Activated CD8-positive, alpha-beta memory T cell treated with anti-CD3 and anti-CD28 coated beads for 36 hours (primary cell): ENCODE results near the gene KRTAP1-4. TPM values are rescaled to one million over a fixed set of nuclear protein-coding genes. Genes with fewer than 3 reads are reported as not detected.
"Not testable (repeated sequence)": the region's sequence is repeated elsewhere in the genome, so short reads cannot be mapped to it uniquely, and the experiment has no call there.

Experiments used
- CTCF ChIA-PET: fragments of 350-600 bp; sonication (Branson Sonifier 250); formaldehyde crosslinking; loops from one replicate; lab custom pipeline; 2021; ENCODE audit warnings: antibody characterized with exemption; lab: Charles Lee
- POLR2A ChIA-PET: fragments of 350-600 bp; sonication (Branson Sonifier 250); formaldehyde crosslinking; loops from one replicate; lab custom pipeline; 2021; ENCODE audit warnings: antibody characterized with exemption; lab: Charles Lee
- total RNA-seq, 2 experiments: library from RNA; stranded (reverse); gene quantifications; one replicate each; pipeline ENCODE4 v1.2.3, GENCODE V29; 2021

Gene KRTAP1-4
- total RNA-seq, 2 experiments from 2014 or later: not detected

GRCh38 chr17:41010441-41010840 is 19.6 kb downstream of the KRTAP1-4 start:
- POLR2A ChIA-PET: no interaction called here
- CTCF ChIA-PET: no interaction called here

DNA sequence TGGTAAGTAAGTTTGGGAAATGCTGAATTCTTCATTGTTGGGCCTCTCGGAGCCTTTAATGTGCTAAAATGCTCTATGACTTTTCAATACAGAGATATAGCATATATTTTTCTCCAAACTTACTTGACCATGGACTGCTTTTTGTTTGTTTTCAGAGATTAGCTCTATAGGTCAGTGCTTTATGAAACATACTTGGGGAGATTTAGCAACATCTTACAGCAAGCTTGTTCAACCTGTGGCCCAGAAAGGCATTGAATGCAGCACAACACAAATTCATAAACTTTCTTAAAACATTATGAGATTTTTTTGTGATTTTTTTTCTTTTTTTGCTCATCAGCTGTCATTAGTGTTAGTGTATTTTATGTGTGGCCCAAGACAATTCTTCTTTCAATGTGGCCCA is 20.1 kb downstream of the KRTAP1-4 start:
- ChIA-PET POLR2A (no interaction called here), CTCF (interaction anchor here (1.0 kb wide), 1 partner anchor 17 kb away, joined by 3 read pairs; the partner anchor contains the start of gene KRTAP1-5)

DNA sequence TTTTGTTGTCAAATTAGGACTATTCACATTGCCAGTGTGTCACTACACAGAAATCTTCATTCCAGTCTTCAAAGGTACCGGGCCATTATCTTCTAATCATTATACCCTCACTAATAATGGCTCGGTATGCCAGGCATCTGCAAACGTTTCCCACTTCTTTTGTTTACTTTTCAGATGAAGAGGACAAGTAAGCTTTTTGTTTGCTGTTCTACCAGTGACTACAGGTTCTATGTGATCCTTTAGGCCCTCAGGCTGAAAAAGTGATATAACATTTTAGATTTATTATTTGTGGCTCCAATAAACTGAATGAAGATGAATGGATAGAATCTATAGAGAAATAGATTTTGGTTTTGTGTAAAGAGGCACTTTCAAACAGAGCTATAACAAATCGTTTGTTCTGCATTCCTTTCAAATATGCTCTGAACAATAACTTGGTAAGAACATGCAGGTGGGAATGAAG is 20.7 kb downstream of the KRTAP1-4 start:
- ChIA-PET POLR2A (no interaction called here), CTCF (interaction anchor here (1.0 kb wide), 1 partner anchor 17 kb away, joined by 3 read pairs; the partner anchor contains the start of gene KRTAP1-5)

DNA sequence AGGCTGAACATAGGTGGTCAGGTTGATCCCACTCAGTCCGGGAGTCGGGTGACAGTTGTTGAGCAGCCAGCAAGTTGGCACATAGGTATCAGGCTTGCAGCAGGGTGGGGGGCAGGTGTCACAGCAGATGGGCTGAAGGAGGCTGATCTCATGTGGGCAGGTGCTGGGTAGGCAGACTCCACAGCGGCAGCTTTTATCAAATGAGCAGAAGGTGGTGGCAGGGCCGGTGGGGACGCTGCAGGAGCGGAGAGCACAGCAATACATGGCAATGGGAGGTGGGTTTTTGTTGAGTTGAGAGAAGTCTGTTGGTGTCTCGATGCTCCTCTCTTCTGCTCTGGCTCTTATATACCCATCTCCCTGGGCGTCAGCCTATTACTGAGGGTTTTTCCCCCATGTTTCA is 21.2 kb downstream of the KRTAP1-4 start, which contains the start of gene KRTAP3-1:
Gene KRTAP3-1, minus strand, starts transcription at position 318 of the 400 bp plus-strand sequence. Its CDS starts 54 bp downstream, at position 264.
- CTCF ChIA-PET: interaction anchor here (1.0 kb wide), 1 partner anchor 18 kb away, joined by 3 read pairs; the partner anchor contains the start of gene KRTAP1-5
- POLR2A ChIA-PET: no interaction called here

GRCh38 chr17:41004397-41004796 is 25.6 kb downstream of the KRTAP1-4 start:
- ChIA-PET CTCF (no interaction called here), POLR2A (no interaction called here)

DNA sequence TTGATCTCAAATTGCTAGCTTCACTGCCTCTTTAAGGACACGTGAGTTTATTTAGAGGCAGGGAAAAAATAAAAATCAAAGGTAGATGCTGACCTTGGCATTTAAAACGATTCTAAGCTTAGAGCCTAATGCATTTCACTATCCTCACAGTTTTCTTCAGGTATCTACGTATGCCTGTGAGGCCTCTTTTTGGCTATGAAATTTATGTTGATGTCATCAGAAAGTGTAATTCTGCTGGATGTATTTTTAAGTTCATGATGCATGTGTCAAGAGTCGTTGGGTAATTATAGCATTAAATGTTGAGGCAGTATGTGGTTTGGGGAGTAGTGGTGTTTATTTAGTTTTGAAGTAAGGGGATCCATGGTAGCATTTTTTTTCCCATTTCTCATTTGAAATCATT is 26.1 kb downstream of the KRTAP1-4 start:
- CTCF ChIA-PET: no interaction called here
- POLR2A ChIA-PET: no interaction called here

DNA sequence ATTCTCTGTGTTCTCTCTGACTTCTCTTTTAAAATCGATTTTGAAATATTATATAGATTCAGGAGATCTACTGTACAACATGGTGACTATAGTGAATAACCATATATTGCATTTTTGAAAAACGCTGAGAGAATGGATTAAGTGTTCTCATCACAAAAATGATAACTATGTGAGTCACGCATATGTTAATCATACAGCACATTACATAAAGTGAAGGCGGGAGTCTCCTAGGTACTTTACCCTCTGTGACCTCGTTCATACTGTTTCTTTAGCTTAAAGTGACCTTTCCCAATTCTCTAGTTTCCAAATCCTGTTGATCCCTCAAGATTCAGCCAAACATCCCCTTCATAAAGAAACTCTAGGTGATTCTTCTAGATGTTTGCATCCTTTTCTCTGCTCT is 27.2 kb downstream of the KRTAP1-4 start:
- CTCF ChIA-PET: no interaction called here
- POLR2A ChIA-PET: no interaction called here

DNA sequence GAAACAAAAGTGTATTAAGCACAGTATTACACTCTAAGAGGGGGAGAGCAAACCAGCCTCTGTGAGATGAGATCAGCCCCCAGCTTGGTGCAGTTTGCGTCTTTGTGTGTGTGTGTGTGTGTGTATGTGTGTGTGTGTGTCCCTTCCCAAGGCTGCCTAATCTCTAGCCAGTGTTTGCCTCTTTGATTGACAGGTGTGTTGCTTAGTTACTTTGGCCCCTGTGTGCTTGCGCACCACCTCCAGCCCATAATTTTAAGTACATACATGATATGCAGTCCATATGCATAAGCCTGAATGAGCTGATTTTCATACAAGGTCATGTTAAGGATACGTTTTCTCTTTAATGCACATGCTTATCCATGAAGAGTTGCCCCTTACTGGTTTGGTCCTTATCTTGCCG is 28.2 kb downstream of the KRTAP1-4 start:
- ChIA-PET POLR2A (no interaction called here), CTCF (no interaction called here)

GRCh38 chr17:40999563-40999962 is 30.4 kb downstream of the KRTAP1-4 start, which contains the start of gene KRTAP3-2:
Gene KRTAP3-2 (minus strand): TSS chr17:40999906. CDS start chr17:40999853, 53 bp downstream.
- CTCF ChIA-PET, POLR2A ChIA-PET: not testable (repeated sequence)

- ChIA-PET POLR2A (no interaction called here), CTCF (no interaction called here)
Measured at GRCh38 chr17:40997361-40997760, 32.6 kb downstream of the KRTAP1-4 start.

DNA sequence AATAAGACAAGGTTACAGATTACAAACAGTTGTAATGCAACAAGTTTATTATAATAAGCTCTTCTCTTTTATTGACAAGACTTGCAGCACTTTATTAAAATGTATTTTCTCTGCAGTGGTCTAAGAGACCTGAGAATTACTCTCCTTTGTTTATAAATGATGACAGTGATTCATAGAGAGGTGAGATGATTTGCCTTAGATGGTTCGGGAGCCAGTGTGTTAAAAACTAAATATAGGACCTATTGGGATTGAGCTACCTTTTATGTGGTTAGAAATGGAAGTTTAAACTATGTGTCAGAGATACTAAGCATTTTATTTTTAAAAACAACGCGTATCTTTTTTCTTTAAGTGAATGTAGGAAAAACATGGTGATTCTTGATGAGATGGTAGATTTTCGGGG is 33.2 kb downstream of the KRTAP1-4 start:
- ChIA-PET POLR2A (no interaction called here), CTCF (no interaction called here)

DNA sequence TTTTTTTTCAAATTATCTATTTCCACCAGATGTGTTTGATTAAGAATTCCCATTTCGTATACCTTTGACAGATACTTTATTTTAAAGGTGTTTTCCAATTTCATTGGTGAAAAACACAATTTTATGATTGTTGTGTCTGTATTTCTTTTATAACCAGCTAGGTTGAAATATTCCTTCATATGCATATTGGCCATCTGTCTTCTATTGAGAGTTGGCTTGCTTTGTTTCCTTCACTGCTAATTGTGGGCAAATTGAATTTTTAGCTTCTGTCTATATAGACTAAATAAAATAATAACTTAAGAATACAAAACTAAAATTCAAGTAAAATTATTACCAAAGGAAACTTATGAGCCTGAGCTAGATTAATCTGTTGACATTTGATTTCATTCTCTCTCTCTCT is 34.9 kb downstream of the KRTAP1-4 start:
- ChIA-PET POLR2A (no interaction called here), CTCF (no interaction called here)

DNA sequence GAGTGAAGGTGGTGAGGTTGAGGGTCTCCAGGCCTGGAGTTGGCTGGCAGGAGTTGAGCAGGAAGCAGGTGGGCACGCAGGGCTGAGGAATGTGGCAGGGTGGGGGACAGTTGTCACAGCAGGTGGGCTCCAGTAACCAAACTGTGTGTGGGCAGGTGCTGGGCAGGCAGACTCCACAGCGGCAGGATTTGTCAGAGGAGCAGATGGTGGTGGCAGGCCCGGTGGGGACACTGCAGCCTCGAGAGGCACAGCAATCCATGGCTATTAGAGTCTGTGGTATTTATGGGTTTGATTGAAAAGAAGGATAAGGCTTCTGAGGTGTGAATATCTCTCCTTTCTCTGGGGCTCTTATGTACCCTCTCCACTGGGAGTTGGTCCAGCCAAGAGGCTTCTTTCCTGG is 36.2 kb downstream of the KRTAP1-4 start, which contains the start of gene KRTAP3-3:
Gene KRTAP3-3, minus strand, starts transcription at position 326 of the 400 bp plus-strand sequence. Its CDS starts 67 bp downstream, at position 259.
- ChIA-PET POLR2A (no interaction called here), CTCF (no interaction called here)

DNA sequence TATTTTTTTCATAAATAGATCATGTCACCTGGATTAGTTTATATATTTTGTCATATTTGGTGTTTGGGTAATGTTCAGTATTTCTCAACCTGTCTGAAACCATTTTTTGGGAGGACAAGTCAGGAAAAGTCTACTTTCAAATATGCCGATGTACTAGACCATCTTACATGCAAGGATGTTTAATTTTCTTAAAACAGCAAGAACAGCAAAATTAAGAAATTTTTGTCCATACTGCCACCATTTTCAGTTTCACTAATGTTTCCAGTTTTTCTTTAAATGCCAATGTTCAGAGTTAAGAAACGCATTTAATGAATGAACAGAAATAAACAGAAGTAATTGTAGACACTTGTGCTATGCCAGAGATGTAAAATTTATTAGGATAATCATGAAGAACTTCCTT is 36.9 kb downstream of the KRTAP1-4 start:
- ChIA-PET CTCF (no interaction called here), POLR2A (no interaction called here)

DNA sequence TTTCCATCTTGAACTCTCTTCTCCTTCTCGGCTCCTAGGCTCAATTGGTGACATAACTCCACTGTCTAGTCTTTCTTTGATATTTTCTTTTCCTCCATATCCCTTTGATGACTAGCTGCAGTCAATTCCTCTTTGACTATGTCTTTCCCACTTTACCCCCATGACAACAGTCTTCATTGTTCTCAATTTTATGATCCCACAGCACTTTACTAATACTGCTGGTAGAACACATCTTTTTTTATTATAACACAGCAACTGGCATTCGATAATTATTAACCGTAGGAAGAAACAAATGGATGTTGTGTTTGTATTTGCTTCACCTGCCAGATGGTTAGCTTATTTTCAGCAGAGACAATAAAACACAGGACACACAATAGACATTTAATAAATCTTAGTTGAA is 37.3 kb downstream of the KRTAP1-4 start:
- ChIA-PET CTCF (no interaction called here), POLR2A (no interaction called here)

GRCh38 chr17:40986920-40987319 is 43.1 kb downstream of the KRTAP1-4 start:
- POLR2A ChIA-PET: no interaction called here

DNA sequence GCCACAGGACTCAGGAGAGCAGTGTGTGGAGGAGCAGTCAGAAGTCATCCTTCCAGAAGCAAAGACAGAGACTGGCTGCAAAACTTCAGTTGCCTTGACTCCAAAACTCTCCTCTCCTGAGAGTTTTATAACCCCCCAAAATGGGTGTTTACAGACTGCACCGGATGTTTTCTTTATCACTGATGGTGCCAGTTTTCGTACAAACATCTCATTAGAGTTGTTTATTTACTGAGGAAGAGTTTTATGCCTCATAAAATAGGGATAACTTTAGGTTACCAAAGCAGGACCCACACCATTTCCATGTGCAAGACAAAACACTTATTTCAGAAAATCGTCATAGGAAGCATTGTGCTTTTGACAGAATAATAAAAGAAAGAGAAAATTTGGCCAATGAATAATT is 45.8 kb downstream of the KRTAP1-4 start, which contains the start of gene KRT40:
Gene KRT40, minus strand, starts transcription at position 101 of the 400 bp plus-strand sequence. Its CDS starts 53 bp downstream, at position 48.
- ChIA-PET CTCF (no interaction called here), POLR2A (no interaction called here)

More at GRCh38 chr17:40986920-40987319, 43.1 kb downstream of the KRTAP1-4 start:
- CTCF ChIA-PET: no interaction called here

DNA sequence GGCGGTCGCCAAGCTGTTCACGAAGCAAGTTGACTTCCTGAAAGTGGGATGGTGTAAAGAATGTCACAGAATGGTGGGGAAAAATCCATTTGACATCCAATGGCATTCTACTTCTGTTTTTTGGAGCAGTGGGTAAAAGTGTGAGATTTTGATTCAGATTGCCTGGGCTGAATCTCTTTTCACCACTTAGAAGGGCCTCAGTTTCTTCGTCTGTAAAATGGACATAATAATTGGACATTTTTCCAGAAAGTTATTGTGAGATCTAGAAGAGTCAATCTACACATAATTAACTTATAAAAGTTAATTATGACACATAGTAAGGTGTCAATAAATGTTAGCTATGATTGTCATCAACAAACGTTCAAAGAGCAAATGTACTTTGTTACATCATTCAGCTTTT is 48.9 kb downstream of the KRTAP1-4 start:
- POLR2A ChIA-PET: no interaction called here
- CTCF ChIA-PET: interaction anchor here (0.8 kb wide), 1 partner anchor 9 kb away, joined by 3 read pairs; no protein-coding TSS in a partner anchor

DNA sequence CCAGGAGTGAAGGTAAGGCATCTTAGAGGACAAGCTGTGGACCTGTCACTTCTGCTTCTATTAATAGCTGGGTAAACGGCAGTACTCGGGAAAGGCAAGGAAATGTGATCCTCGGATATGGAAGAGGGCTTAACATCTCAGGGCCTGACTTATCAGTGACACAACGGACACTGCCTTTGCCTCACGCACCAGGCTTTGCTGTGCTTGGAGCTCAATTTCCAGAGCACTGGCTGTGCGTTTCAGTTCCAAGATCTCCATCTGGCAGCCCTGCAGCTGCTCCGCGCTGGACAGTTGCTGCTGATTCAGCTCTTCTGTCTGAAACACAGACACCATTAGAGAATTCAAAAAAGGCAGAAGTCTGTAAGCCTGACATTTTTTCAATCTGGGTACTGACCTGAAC is 49.4 kb downstream of the KRTAP1-4 start:
- ChIA-PET CTCF (no interaction called here), POLR2A (no interaction called here)

DNA sequence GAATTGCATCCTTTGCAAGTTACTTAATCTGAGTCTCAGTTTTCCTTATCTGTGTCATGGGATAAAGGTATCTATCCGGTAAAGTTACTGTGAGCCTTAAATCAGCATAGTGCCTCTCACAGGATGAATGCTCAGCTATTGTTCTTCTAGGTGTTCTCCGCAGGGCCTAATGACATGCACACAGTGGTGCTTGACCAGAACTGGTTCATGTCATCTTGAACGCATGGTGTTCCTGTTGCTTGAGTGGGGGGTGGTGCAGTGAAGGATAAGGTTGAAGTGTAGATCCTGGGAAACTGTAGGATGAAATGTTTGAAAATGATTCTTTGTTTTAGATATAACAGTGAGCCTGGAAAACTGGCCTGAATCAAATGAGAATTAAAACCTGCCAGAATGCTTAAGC is 49.9 kb downstream of the KRTAP1-4 start:
- CTCF ChIA-PET: no interaction called here
- POLR2A ChIA-PET: no interaction called here
